RPMI8226 (cell line): ENCODE results near the gene CSTA.
"Not testable (repeated sequence)": the region's sequence is repeated elsewhere in the genome, so short reads cannot be mapped to it uniquely, and the experiment has no call there.

Source experiments
- DNase-seq: peaks from one replicate; pipeline ENCODE4 v3.0.0-alpha.2; 2015

The CSTA gene

DNA sequence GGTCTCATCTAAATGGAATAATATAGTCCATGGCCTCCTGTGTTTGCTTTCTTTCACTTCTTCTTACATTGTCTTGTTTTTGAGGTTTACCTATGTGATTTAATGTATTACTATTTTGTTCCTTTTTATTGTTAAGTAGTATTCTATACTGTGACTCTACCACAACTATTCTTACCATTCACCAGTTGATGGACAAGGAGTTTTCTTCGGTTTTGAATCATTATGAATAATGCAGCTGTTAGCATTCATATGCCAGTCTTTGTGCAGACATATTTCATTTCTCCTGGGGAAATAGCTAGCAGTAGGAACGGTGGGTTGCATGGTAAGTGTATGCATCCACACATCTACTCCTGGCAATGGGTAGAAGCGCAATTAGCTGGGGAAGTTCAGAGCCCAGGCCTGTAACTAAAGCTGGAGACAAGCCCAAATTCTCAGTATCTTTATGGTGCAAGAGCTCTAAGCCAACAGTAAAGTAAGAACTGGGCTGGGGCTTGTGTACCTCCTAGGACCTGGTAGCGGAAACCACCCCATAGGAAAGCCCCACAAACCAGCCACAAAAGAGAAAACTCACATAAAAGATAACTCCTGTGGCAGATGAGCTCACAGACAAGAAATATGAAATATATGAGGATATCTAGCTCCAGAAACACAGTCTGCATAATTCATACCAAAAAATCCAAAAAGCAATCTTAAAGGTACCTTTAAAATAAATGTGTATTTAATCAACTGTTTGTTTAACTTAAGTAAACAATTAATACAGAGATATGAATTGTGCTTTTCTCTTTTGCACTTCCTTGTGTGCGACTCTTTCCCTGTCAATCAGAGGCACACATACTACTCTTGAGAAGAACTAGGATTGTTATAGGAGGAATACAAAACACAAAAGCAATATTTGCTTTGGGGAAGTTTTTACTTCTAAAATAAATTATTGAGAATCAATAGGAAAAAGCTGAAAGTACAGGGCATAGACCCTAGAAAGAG is 2.7 kb upstream of the CSTA start:
- DNase-seq = no peak

DNA sequence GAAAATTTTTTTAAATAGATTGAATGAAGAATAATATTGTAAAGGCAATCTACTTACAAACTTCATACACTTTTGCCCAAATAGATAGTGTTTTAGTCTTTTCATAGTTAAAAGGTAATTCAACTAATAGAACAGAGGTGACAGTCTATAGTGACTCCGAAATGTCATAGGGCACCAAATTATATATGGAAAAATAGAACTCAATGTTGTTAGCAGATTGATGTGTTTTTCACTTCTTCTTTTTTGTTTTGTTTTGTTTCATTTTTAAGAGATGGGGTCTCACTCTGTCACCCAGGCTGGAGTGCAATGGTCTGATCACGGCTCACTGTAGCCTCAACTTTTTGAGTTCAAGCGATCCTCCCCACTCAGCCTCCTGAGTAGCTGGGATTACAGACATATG is 721 bp downstream of the CSTA start:
- DNase-seq = no peak

DNA sequence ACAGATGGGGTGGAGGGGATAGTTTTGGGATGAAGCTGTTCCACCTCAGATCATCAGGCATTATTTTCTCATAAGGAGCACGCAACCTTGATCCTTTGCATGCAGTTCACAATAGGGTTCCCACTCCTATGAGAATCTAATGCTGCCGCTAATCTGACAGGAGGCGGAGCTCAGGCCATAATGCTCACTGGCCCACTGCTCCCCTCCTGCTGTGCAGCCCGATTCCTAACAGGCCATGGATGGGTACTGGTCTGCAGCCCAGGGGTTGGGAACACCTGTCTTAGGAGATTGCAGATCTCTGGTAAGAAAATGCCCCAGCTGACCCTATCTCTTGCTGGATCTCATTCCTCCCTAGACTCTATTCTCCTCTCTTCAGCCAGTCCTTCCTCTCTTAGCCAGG is 6.8 kb downstream of the CSTA start:
- DNase-seq = no peak

DNA sequence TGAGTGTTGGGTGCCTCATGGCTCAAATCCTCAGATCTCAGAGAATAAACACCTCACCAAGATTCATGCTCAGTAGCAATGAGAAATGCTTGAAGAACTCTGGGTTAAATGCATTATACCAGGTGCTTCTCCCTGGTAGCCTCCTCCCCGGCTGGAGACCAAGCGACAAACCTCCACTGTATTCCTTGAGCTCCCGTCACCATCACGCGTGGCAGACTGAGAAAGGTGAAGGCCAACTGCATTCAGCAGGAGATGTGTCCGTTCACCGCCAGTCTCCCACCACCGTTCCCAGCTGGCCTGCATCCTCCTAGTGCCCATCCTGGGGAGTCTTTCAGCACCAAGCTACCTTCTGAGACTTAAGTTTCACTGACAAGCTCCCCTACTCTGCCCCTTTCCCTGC is 7.5 kb downstream of the CSTA start:
- no peak for DNase-seq

DNA sequence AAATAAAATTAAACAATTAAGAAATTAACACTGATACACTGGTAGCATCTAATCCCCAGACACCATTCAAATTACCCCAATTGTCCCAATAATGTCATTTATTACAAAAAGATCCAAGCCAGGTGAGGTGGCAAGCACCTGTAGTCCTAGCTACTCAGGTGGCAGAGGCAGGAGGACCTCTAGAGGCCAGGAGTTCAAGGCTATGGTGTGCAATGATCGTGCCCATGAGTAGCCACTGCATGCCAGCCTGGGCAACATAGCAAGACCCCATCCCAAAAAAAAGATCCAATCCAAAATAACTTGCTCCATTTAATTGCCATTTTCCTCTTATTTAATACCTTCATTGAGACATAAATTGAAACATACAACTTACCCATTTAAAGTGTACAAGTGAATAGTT is 17.8 kb downstream of the CSTA start:
- DNase-seq = no peak

DNA sequence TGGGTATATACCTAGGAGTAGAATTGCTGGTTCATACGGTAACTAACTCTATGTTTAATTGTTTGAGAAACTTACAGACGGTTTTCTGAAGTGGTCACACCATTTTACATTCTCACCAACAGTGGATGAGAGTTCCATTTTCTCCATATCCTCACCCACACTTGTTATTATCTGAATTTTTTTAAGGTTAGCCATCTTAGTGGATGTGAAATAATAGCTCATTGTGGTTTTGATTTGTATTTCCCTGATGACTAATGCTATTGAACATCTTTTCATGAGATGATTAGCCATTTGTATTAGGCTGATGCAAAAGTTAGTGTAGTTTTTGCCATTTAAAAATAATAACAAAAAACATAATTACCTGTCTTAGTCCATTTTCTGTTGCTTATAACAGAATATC is 18.6 kb downstream of the CSTA start:
- DNase-seq = no peak

DNA sequence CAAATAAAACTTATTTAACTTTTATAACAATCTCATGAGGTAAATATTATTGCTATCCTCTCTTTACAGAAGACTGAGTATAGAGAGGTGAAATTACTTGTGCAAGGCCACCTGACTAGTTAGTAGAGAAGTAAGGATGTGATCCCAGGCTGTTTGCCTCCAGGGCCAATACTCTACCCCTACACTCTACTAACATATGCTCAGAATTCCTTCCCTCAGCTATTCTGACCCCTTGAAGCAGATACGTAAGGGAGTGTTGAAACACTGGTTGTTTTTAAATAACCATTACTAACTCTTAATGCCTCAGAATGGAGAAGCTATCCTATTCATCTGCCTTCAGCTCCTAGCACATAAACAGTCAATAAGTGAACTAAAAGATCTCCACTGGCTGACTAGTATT is 24.1 kb downstream of the CSTA start:
- no peak for DNase-seq

DNA sequence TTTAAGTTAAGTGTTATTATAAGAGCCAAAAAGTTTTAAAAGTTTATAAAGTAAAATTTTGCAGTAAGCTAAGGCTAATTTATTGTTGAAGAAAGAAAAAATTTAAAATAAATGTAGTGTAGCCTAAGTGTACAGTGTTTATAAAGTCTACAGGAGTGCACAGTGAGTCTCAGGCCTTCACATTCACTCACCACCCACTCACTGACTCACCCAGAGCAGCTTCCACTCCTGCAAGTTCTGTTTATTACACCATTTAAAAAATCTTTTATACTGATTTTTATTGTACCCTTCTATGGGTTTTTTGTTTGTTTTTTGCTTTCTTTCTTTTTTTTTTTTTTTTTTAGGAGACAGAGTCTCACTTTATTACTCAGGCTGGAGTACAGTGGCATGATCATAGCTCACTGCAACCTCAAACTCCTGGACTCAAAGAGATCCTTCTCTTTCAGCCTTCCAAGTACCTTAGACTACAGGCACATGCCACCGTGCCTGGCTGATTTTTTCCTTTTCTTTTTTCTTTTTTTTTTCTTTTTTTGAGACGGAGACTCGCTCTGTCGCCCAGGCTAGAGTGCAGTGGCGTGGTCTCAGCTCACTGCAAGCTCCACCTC is 25.9 kb downstream of the CSTA start:
- DNase-seq = no peak

DNA sequence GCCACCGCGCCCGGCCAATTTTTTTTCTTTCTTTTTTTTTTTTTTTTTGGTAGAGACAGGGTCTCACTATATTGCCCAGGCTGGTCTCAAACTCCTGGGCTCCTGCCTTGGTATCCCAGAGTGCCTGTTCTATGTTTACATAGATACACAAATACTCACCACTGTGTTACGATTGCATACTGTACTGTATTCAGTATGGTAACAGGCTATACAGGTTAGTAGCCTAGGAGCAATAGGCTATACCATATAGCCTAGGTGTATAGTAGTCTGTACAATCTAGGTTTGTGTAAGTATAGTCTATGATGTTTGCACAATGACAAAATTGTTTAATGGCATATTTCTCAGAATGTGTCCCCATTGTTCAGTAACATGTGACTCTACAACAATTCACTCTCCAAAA is 26.6 kb downstream of the CSTA start:
- DNase-seq = no peak

DNA sequence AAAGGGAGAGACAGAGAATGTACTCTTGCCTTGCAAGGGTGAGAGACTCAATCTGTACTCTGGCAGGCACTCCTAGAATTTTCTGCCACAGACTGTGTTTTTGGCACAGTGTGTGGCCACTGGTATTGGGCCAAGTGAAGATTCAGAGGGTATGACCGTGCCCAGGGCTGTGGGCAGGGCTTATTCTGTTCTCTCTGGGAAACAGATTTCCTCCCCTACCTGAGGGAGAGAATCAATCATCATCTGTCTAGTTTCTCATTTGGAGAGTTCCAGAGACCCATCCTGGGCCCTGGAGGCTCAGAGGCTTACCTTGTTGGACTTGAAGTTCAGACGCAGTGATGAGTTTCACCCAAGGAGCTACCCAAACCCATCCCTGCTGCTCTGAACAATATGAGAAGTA is 28.2 kb downstream of the CSTA start:
- DNase-seq = peak; percentile 20

DNA sequence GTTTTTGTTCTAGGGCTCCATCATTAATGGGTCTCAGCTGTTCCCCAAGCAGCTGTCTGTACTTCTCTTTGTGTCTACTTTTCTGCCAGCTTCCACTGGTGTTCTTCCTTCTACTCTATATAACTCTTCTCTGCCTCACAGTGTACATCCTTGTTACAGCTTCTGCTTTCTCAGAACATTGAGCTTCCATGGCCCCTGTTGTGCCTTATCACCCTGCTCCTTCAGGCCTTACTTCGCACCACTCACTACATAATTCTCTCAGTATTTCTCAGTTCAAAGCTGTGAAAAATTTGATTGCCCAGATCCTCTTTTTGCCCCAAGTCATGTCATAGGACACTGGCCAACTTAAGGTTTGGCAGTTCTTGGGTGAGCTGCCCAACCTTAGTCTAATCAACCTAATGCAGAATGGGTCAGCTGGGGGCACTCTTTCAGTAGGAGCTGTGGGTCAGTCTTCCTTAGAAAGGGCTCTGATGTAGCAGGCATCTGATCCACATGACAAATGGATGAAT is 28.9 kb downstream of the CSTA start:
- no peak for DNase-seq

DNA sequence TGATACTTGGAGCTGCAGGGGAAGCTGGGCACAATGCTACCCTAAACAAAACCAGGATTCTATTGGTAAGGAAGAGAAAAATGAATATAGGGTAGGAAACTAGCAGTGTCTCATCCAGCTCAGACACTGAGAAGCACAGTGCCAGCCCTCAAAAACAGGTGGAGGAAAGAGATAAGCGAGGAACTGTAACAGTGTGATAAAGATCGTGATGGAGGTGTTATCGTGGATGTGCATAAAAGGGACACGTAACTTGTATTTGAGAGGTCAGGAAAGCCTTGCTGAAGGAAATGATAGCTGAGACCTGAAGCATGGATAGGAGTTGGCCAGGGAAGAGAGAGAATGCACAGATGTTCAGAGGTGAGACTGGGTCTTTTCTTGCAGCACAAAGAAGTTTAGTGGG is 30.6 kb downstream of the CSTA start:
- no peak for DNase-seq

DNA sequence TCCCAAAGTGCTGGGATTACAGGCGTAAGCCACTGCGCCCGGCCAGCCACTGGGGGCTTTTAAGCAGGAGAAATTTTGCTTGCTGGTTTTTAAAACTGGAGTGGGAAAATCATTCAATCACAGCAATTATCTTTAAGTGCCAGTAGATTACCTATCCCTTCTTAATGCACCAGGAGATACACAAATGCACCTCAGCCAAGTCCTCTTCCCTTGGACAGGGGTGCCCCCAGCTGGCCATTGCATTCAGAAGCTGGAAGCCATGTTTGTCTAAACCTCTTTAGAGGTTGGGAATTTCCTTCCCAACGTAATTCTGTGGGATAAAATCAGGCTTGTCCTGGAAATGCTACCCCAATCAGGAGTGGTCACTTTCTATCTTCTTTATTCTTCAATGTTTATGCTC is 31.4 kb downstream of the CSTA start:
- peak; percentile 14 for DNase-seq

DNA sequence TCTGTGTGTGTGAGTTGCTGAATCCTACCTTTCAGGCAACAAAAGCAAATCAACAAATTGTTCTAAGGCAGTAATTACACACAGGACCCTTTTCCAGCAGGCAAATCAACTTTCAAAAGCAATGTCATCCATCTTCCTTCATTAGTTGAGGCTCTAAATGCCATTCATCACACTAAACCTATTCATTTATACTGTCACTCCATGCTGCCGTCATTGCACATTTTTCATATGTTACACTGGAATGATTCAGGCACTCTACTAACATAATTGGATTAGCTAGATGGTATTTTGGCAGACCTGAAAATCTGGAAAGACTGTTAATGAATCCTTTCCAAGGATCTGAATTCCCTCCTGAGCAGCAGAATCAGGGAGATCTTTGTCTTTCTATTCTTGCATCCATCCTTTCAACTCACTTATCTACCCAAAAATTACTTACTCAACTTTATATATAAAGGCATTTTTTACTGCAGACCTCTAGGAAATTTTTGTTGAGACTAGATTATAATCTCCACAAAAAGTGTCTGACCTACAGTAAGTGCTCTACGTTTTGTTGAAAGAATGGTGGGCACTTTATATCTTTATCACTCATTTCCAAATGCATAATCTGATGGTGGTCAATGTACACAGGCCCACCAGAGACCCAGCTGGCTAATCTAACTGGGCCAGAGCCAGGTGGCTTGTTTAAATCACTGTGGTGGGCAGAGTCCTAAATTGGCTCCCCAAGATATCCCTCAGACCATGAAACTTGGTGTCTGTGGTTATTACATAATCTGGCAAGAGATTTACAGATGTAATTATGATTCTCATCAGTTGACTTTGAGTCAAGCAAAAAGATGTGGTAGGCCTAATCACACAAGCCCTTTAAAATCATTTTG is 33.0 kb downstream of the CSTA start:
- no peak for DNase-seq

DNA sequence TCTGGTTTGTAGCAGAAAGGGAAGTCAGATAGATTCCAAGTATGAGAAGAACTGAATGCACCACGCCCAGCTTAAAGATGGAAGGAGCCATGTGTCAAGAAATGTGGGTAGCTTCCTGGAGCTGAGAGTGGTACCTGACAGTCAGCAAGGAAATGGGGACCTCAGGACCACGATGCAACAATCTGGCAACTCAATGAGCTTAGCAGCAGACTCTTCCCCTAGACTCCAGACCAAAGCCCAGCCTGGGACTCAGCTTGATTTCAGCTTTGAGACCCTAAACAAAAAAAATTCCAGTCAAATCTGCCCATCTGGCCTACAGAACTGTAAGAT is 33.6 kb downstream of the CSTA start:
- DNase-seq = no peak

DNA sequence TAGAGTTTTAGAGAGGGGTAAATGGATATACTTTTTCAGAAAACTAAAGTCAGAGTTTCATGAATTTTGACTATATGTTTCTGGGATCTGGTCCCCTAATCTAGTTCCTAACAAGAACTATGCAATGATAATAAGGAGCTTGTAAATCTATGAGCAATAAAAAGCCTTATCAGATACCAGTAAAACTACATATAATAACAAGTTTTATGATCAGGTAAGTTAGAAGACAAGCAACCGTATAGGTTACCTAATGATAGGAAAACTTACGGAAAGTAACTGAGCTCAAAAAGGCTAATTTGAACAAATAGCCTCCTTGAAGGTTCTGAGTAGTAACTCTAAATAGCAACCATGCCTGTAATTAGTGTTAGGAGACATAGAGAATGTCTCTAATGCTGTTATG is 37.0 kb downstream of the CSTA start:
- no peak for DNase-seq

DNA sequence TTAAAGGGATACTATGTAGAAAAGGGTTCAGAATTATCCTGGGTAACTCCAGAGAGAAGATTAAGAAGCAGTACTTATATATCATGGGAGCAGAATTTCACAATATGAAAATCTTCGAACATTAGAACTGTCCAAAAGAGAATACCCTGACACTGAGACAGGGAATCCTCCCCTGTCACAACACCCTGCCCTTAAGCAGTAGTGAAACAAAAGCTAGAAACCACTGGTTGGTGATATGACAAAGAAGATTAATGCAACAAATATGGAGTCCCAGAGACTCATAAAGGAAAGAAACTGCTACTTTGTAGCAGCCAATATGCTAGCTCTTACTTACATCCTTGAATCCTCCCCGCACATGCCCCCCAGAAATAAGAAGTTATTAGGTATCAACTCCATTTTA is 39.4 kb downstream of the CSTA start:
- DNase-seq = no peak

DNA sequence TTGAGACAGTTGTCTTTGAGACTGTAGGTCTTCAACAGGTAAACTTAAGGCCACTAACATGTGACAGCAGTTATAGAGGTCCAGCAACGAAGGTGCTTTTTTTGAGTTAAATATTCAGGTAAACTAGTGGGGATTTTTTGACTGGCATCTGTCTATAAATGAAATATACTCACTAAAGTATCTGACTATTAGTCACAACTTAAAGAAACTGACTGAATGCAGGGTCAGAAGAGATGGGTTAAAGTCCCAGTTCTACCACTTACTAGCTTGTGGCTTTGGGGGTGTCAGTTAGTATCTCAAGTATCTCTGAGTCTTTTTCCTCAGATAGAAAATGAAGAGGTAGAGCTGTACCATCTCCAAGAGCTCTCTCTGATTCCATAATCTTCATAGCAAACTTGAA is 40.0 kb downstream of the CSTA start:
- DNase-seq = no peak

DNA sequence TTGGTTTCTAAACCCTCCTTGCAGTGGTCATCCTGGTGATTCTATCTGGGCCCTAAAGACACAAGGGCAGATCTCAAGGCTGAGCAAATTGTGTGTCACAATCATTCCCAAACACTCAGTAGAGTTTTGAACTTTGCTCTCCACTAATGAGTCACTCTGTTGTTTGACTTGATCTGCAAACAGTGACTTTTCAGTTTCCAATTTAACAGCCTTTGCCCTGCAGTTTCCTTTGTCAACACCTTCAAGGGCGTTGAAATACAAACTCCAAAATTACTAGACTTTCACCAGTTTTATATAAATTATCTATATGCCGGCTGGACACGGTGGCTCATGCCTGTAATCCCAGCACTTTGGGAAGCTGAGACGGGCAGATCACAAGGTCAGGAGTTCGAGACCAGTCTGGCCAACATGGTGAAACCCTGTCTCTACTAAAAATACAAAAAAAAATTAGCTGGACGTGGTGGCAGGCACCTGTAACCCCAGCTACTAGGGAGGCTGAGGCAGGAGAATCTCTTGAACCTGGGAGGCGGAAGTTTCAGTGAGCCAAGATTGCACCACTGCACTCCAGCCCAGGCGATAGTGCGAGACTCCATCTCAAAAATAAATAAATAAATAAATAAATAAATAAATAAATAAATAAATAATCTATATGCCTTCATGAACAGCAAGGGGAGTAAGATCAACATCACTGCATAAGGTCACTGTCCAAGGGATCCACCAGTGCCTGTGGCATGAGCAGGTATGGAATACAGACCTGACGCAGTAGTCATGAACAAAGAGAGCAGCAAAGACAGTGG is 40.7 kb downstream of the CSTA start:
- not testable (repeated sequence) for DNase-seq

DNA sequence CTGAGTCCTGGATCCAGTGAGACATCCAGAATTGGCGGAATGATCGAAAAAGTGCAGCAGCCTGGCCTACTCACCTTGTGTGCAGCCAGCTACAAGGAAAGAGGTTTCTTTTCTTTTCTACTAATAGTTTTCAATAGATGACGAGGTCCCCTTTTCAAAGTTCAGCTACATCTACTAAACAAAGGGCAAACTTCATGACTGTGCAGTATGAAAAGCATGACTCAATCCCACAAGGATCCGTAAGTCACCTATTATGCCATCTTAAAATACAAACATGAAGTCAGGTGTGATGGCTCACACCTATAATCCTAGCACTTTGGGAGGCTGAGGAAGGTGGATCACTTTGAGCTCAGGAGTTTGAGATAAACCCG is 41.3 kb downstream of the CSTA start:
- no peak for DNase-seq

DNA sequence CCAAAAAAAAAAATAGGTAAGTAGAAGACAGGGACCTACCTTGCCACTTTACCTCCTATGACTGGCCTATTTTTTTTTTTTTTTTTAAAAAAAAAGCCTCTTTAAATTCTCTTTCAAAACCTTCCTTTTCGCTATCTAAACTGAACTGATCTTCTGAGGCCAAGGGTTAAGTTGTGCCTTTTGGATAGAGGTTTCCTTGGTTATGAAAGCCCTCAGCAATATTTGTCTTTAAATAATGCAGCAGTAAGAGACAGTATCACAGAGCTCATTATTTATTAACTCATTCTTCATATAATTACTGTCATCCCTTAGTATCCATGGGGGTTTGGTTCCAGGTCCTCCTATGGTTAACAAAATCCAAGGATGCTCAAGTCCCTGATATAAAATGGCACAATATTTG is 49.0 kb downstream of the CSTA start:
- no peak for DNase-seq

DNA sequence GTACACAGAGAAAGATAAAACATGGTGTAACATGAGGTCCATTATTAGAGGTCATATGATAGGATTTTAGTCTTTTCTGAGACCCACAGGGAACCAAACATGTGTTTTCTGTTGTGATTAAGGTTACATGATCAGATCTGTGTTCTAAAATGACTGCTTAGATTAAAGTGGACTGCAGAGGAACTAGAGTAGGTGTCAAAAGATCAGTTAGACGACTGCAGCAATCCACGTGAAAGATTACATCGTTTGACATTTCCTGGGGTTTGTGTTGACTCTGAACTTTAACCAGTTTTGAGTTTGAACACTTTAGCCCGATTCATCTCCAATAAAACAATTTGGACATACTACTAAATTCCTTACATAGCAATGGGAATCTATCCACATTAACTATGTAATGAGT is 52.9 kb downstream of the CSTA start:
- DNase-seq = no peak
